ENCODE results near the gene TBX19.

TBX19 gene

DNA sequence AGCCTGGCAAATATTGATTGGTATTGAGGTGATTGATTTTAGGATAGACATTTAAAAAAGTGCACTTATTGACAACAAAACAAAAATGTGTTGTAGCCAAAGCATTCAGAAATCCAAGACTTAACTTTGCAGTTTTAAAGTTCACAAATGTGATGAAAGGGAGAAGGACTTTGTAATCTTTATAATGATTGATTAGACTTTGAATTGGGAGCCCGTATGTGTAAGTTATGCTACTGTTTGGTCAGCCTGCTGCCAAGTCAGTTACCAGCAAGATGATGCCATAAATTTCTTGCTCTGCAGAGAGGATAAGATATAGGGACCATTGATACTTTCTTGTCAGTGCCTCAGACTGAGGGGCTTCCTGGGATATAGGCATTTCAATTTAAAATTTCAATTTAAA, 39.5 kb downstream of the TBX19 start:
- DNase-seq (ENCODE audit: extremely low spot score): no peak
- ChIA-PET POLR2A (interaction anchor here (0.6 kb wide), 1 partner anchor 94 kb away, joined by 3 read pairs; no protein-coding TSS in a partner anchor), CTCF (no interaction called here)
- no peak for TF ChIP-seq CTBP1 (IDR thresholded peaks at IDR 0.05; ENCODE audit: borderline replicate concordance)
- no peak for TF ChIP-seq FOXA1 (IDR thresholded peaks at IDR 0.05)
- TF ChIP-seq FOXK2 (IDR thresholded peaks at IDR 0.05): no peak
- no peak for TF ChIP-seq ELF4 (IDR thresholded peaks at IDR 0.05)
- TF ChIP-seq SUZ12 (IDR thresholded peaks at IDR 0.05): no peak
- no peak for TF ChIP-seq SP1 (IDR thresholded peaks at IDR 0.05)
- TF ChIP-seq FOXM1 (IDR thresholded peaks at IDR 0.05; ENCODE audit: borderline replicate concordance): no peak
- TF ChIP-seq NFRKB (IDR thresholded peaks at IDR 0.05): no peak
- no peak for TF ChIP-seq ARNT (IDR thresholded peaks at IDR 0.05)
- TF ChIP-seq HDGF (IDR thresholded peaks at IDR 0.05; ENCODE audit: borderline replicate concordance): no peak
- no peak for TF ChIP-seq LEF1 (IDR thresholded peaks at IDR 0.05; ENCODE audit: borderline replicate concordance)
- no peak for TF ChIP-seq L3MBTL2 (conservative IDR thresholded peaks at IDR 0.05)
- no peak for TF ChIP-seq BHLHE40 (IDR thresholded peaks at IDR 0.05; ENCODE audit: borderline replicate concordance)
- TF ChIP-seq PKNOX1 (IDR thresholded peaks at IDR 0.05): no peak
- TF ChIP-seq ZNF384 (IDR thresholded peaks at IDR 0.05): no peak
- no peak for TF ChIP-seq TARDBP (IDR thresholded peaks at IDR 0.05)

DNA sequence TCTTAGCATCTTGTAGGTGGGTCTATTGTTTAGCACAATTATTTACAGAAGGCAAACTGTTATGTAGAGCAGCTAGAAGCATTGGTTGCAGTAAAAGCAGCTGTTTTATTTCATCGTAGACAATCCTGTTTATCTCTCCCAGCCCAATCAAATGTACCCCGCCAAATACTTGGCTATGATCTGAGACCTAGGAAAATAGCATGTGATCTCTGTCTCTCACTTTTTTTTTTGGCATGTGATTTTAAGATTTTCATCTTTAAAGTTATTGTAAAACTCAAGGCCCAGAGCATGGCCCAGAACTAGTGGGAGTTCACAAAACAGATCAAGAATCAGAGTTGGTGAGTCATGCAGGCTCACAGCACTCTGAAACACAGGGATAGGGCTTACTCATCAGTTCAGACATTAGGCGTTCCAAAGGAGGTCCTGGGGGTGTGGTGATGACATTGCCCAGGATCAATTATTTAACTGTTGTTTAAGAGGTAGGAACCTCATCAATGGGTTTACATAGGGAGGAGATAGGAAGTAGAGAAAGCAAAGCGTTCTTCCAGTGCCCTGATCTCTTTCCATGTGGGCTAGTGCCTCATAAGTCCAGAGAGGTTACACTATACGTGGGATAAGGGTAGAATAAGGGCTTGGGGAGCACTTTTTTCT, 40.2 kb downstream of the TBX19 start:
- TF ChIP-seq BHLHE40 (IDR thresholded peaks at IDR 0.05; ENCODE audit: borderline replicate concordance) (no peak), NFRKB (IDR thresholded peaks at IDR 0.05) (no peak), LEF1 (IDR thresholded peaks at IDR 0.05; ENCODE audit: borderline replicate concordance) (no peak), HDGF (IDR thresholded peaks at IDR 0.05; ENCODE audit: borderline replicate concordance) (no peak), ARNT (IDR thresholded peaks at IDR 0.05) (no peak)
- CTCF ChIA-PET: no interaction called here
- POLR2A ChIA-PET: interaction anchor here (0.6 kb wide), 1 partner anchor 95 kb away, joined by 3 read pairs; no protein-coding TSS in a partner anchor
- no peak for DNase-seq (ENCODE audit: extremely low spot score)

DNA sequence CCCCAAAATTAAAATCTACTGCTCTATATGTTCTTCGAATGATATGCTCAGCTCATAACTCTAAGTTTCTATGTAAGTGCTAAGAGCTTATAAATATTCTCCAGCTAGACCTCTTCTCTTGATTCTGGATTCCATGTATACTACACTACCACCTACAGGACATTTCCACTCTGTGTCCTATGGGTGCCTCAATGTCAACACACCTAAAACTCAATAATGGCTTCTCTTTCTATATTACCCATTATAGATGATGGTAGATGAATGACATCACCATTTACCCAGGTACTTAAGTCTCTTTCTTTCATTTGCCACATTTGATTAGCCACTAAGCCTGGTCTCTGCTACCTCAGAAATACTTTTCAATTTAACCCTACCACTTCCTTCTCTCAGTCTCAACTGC, 41.3 kb downstream of the TBX19 start:
- no peak for TF ChIP-seq CTBP1 (IDR thresholded peaks at IDR 0.05; ENCODE audit: borderline replicate concordance)
- no peak for TF ChIP-seq NFRKB (IDR thresholded peaks at IDR 0.05)
- no peak for TF ChIP-seq ARNT (IDR thresholded peaks at IDR 0.05)
- no peak for TF ChIP-seq TARDBP (IDR thresholded peaks at IDR 0.05)
- TF ChIP-seq BHLHE40 (IDR thresholded peaks at IDR 0.05; ENCODE audit: borderline replicate concordance): no peak
- no peak for TF ChIP-seq FOXK2 (IDR thresholded peaks at IDR 0.05)
- TF ChIP-seq ZNF384 (IDR thresholded peaks at IDR 0.05): no peak
- TF ChIP-seq SUZ12 (IDR thresholded peaks at IDR 0.05): no peak
- TF ChIP-seq HDGF (IDR thresholded peaks at IDR 0.05; ENCODE audit: borderline replicate concordance): no peak
- TF ChIP-seq FOXA1 (IDR thresholded peaks at IDR 0.05): no peak
- TF ChIP-seq SP1 (IDR thresholded peaks at IDR 0.05): no peak
- TF ChIP-seq LEF1 (IDR thresholded peaks at IDR 0.05; ENCODE audit: borderline replicate concordance): no peak
- TF ChIP-seq FOXM1 (IDR thresholded peaks at IDR 0.05; ENCODE audit: borderline replicate concordance): no peak
- no peak for TF ChIP-seq ELF4 (IDR thresholded peaks at IDR 0.05)
- TF ChIP-seq L3MBTL2 (conservative IDR thresholded peaks at IDR 0.05): no peak
- no peak for DNase-seq (ENCODE audit: extremely low spot score)
- ChIA-PET CTCF (interaction anchor here (0.6 to 1.0 kb wide), 2 partner anchors 72 to 87 kb away, joined by 3 to 5 read pairs; no protein-coding TSS in a partner anchor), POLR2A (no interaction called here)

DNA sequence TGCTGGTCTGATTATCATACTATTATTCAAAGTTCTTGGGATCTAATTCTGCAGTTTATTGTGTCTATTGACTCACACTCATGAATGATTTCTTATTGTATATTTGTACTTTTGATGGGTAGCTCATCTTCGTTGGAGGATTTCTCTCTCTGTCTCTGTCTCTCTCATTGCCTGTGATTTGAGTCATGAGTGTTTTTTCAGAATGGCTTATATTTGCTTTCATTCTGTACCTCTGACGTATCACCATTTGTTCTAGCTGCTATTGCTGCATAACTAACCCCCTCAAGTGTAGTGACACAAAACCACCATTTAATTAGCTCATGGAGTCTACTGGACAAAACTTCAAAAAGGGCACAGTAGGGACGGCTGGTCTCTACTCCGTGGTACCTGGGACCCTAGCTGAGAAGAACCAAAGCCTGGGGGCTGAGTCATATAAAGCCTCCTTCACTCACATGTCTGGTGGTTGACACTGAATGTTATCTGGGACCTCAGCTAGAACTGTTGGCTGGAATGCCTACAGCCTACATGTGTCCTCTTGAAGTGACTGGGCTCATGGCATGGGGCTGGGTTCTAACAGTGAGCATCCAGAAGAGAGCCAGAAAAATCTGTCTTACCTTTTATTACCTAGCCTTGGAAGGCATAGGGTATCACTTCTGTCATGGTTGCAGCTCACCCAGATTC, 44.2 kb downstream of the TBX19 start:
- POLR2A ChIA-PET: no interaction called here
- CTCF ChIA-PET: no interaction called here
- no peak for TF ChIP-seq FOXM1 (IDR thresholded peaks at IDR 0.05; ENCODE audit: borderline replicate concordance)
- TF ChIP-seq ZNF384 (IDR thresholded peaks at IDR 0.05): no peak
- TF ChIP-seq PKNOX1 (IDR thresholded peaks at IDR 0.05): no peak
- TF ChIP-seq FOXA1 (IDR thresholded peaks at IDR 0.05): no peak
- TF ChIP-seq TARDBP (IDR thresholded peaks at IDR 0.05): no peak
- TF ChIP-seq FOXK2 (IDR thresholded peaks at IDR 0.05): no peak
- no peak for DNase-seq (ENCODE audit: extremely low spot score)

DNA sequence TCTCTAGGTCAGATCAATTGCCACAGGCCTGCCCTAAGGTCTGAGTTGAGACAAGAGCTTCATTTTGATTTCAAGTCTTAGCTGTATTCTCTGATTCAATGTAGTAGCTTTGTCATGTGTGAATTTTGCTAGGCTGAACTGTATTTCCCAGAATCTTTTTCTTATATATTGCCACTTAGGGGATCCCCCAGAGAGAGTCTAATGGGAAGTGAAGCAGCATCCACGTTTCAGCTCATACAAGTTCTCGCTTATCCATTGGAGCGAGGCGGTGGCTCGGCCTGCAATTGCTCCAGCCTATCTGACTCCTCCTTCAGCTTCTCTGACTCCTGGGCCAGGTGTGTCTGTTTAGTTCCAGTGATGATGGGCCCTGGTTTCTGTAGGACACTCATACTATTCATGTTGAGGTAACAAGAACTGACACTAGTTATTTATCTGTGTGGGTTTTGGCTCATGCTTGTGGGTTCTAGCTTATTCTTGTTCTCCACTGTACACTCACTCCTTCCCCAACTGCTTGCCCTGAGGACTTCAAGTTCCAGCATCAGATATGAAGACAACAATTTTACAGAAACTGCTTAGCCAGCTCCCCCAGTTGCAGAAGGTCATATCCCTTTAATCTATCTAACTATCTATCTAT, 48.2 kb downstream of the TBX19 start:
- ChIA-PET CTCF (interaction anchor here (1.4 kb wide), 1 partner anchor 14 kb away, joined by 4 read pairs; no protein-coding TSS in a partner anchor), POLR2A (no interaction called here)
- TF ChIP-seq HDGF (IDR thresholded peaks at IDR 0.05; ENCODE audit: borderline replicate concordance): no peak
- no peak for TF ChIP-seq BHLHE40 (IDR thresholded peaks at IDR 0.05; ENCODE audit: borderline replicate concordance)
- no peak for TF ChIP-seq FOXK2 (IDR thresholded peaks at IDR 0.05)
- TF ChIP-seq L3MBTL2 (conservative IDR thresholded peaks at IDR 0.05): no peak
- TF ChIP-seq CTBP1 (IDR thresholded peaks at IDR 0.05; ENCODE audit: borderline replicate concordance): no peak
- TF ChIP-seq LEF1 (IDR thresholded peaks at IDR 0.05; ENCODE audit: borderline replicate concordance): no peak
- TF ChIP-seq ELF4 (IDR thresholded peaks at IDR 0.05): no peak
- TF ChIP-seq TARDBP (IDR thresholded peaks at IDR 0.05): no peak
- TF ChIP-seq PKNOX1 (IDR thresholded peaks at IDR 0.05): no peak
- TF ChIP-seq ARNT (IDR thresholded peaks at IDR 0.05): no peak
- TF ChIP-seq SUZ12 (IDR thresholded peaks at IDR 0.05): no peak
- TF ChIP-seq FOXA1 (IDR thresholded peaks at IDR 0.05): no peak
- no peak for TF ChIP-seq FOXM1 (IDR thresholded peaks at IDR 0.05; ENCODE audit: borderline replicate concordance)
- TF ChIP-seq SP1 (IDR thresholded peaks at IDR 0.05): no peak
- no peak for TF ChIP-seq NFRKB (IDR thresholded peaks at IDR 0.05)
- no peak for TF ChIP-seq ZNF384 (IDR thresholded peaks at IDR 0.05)
- no peak for DNase-seq (ENCODE audit: extremely low spot score)

Measured in HEK293T (cell line).